Measurements from ENCODE around the gene PPIH. TPM values are rescaled to one million over a fixed set of nuclear protein-coding genes. Genes with fewer than 3 reads are reported as not detected.

PPIH gene
- total and polyA plus RNA-seq, 4 donors: 7.9 to 16.3 (median 13.0) TPM

- WGBS: 95% methylated on average over 7 of the region's 7 CpGs
These were observed 45.8 kb downstream of the PPIH start for GRCh38 chr1:42703888-42704464.

More at GRCh38 chr1:42703888-42704464, 45.8 kb downstream of the PPIH start:
- no peak for DNase-seq (ENCODE audit: low spot score)
- Histone ChIP-seq H3K36me3 (ENCODE audit: control insufficient read depth in 4 of 4, insufficient read depth in 3 of 4, low read depth in 1 of 4, low read length in 3 of 4) (peaks cover 7 to 60% (median 49%) of the 10 kb centered on the region in 4 donors), H3K4me3 (ENCODE audit: low read depth in 1 of 3, low read length in 3 of 3) (no peak overlapping the region), H3K9me3 (ENCODE audit: control insufficient read depth in 4 of 4, low read length in 3 of 4) (no peaks in the 10 kb centered on the region), H3K27me3 (ENCODE audit: control insufficient read depth in 4 of 4, insufficient read depth in 4 of 4, low read length in 3 of 4) (no peaks in the 10 kb centered on the region), H3K27ac (ENCODE audit: low read depth in 1 of 2, low read length in 2 of 2) (no peak overlapping the region), H3K9ac (ENCODE audit: low read depth in 1 of 2, low read length in 2 of 2) (no peak overlapping the region), H3K4me1 (ENCODE audit: control insufficient read depth in 4 of 4, insufficient read depth in 4 of 4, low read length in 3 of 4) (no peaks in the 10 kb centered on the region)
- TF ChIP-seq YY1 (IDR thresholded peaks at IDR 0.05): no peak
- TF ChIP-seq NR2F2 (IDR thresholded peaks at IDR 0.05): no peak
- no peak for TF ChIP-seq ZBTB33 (IDR thresholded peaks at IDR 0.05)
- TF ChIP-seq RXRA (IDR thresholded peaks at IDR 0.05): no peak
- no peak for TF ChIP-seq GABPA (IDR thresholded peaks at IDR 0.05 in 1 of 2, conservative IDR thresholded peaks at IDR 0.05 in 1 of 2)
- no peak for TF ChIP-seq CTCF (IDR thresholded peaks at IDR 0.05; ENCODE audit: low read depth, low read length, missing input control)
- no peak for TF ChIP-seq FOXA2 (IDR thresholded peaks at IDR 0.05)
- no peak for TF ChIP-seq FOXA1 (IDR thresholded peaks at IDR 0.05)
- TF ChIP-seq, protein P1, sequence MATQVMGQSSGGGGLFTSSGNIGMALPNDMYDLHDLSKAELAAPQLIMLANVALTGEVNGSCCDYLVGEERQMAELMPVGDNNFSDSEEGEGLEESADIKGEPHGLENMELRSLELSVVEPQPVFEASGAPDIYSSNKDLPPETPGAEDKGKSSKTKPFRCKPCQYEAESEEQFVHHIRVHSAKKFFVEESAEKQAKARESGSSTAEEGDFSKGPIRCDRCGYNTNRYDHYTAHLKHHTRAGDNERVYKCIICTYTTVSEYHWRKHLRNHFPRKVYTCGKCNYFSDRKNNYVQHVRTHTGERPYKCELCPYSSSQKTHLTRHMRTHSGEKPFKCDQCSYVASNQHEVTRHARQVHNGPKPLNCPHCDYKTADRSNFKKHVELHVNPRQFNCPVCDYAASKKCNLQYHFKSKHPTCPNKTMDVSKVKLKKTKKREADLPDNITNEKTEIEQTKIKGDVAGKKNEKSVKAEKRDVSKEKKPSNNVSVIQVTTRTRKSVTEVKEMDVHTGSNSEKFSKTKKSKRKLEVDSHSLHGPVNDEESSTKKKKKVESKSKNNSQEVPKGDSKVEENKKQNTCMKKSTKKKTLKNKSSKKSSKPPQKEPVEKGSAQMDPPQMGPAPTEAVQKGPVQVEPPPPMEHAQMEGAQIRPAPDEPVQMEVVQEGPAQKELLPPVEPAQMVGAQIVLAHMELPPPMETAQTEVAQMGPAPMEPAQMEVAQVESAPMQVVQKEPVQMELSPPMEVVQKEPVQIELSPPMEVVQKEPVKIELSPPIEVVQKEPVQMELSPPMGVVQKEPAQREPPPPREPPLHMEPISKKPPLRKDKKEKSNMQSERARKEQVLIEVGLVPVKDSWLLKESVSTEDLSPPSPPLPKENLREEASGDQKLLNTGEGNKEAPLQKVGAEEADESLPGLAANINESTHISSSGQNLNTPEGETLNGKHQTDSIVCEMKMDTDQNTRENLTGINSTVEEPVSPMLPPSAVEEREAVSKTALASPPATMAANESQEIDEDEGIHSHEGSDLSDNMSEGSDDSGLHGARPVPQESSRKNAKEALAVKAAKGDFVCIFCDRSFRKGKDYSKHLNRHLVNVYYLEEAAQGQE (IDR thresholded peaks at IDR 0.05): no peak
- TF ChIP-seq EGR1 (IDR thresholded peaks at IDR 0.05; ENCODE audit: low read depth in 2 of 2): no peak
- no peak for TF ChIP-seq JUND (IDR thresholded peaks at IDR 0.05)
- TF ChIP-seq SP1 (IDR thresholded peaks at IDR 0.05): no peak
- TF ChIP-seq, protein P2, sequence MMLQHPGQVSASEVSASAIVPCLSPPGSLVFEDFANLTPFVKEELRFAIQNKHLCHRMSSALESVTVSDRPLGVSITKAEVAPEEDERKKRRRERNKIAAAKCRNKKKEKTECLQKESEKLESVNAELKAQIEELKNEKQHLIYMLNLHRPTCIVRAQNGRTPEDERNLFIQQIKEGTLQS (IDR thresholded peaks at IDR 0.05): no peak
- TF ChIP-seq, protein P3, sequence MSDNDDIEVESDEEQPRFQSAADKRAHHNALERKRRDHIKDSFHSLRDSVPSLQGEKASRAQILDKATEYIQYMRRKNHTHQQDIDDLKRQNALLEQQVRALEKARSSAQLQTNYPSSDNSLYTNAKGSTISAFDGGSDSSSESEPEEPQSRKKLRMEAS (IDR thresholded peaks at IDR 0.05): no peak
- TF ChIP-seq TAF1 (conservative IDR thresholded peaks at IDR 0.05): no peak
- TF ChIP-seq HNF4G (IDR thresholded peaks at IDR 0.05): no peak

Measured in liver (tissue), 9 donors.